Cortex of kidney (tissue), 1 donor: ENCODE measurements around the gene PRDM16.

Source experiments
- DNase-seq: peaks from one replicate; lab custom pipeline; 2025; lab: John Stamatoyannopoulos, UW

PRDM16 gene

GRCh38 chr1:3244025-3244926 is 175.3 kb downstream of the PRDM16 start:
- no peak for DNase-seq

- no peak for DNase-seq
These were observed 175.9 kb downstream of the PRDM16 start for GRCh38 chr1:3244927-3245315.

GRCh38 chr1:3245344-3245743 is 176.3 kb downstream of the PRDM16 start:
- no peak for DNase-seq

GRCh38 chr1:3245768-3246167 is 176.8 kb downstream of the PRDM16 start:
- DNase-seq: no peak

- DNase-seq: no peak
These were observed 177.2 kb downstream of the PRDM16 start for GRCh38 chr1:3246251-3246650.

- no peak for DNase-seq
These were observed 178.6 kb downstream of the PRDM16 start for GRCh38 chr1:3247521-3248121.

- no peak for DNase-seq
These were observed 179.4 kb downstream of the PRDM16 start for GRCh38 chr1:3248155-3249141.

GRCh38 chr1:3249231-3249630 is 180.2 kb downstream of the PRDM16 start:
- DNase-seq: no peak

GRCh38 chr1:3249631-3250501 is 180.9 kb downstream of the PRDM16 start:
- DNase-seq: no peak

GRCh38 chr1:3250624-3251023 is 181.6 kb downstream of the PRDM16 start:
- no peak for DNase-seq

- no peak for DNase-seq
These were observed 182.2 kb downstream of the PRDM16 start for GRCh38 chr1:3251099-3251806.

- no peak for DNase-seq
These were observed 182.9 kb downstream of the PRDM16 start for GRCh38 chr1:3251807-3252428.

- no peak for DNase-seq
These were observed 186.7 kb downstream of the PRDM16 start for GRCh38 chr1:3255680-3256079.

GRCh38 chr1:3257788-3258187 is 188.8 kb downstream of the PRDM16 start:
- DNase-seq: no peak

- no peak for DNase-seq
These were observed 189.5 kb downstream of the PRDM16 start for GRCh38 chr1:3258386-3259003.

- DNase-seq: no peak
These were observed 190.0 kb downstream of the PRDM16 start for GRCh38 chr1:3259020-3259419.

GRCh38 chr1:3261007-3261968 is 192.3 kb downstream of the PRDM16 start:
- DNase-seq: no peak

GRCh38 chr1:3261969-3262579 is 193.1 kb downstream of the PRDM16 start:
- no peak for DNase-seq
